ENCODE measurements around the gene ZNF860. TPM values are rescaled to one million over a fixed set of nuclear protein-coding genes. Genes with fewer than 3 reads are reported as not detected.

Gene ZNF860
- total and polyA plus RNA-seq, 2 donors (not counting 1 experiment from before 2014, with no cell fraction given), result 16.2 to 41.4 TPM

- ATAC-seq (ENCODE audit: low read depth) (no peak), DNase-seq (no peak)
- Histone ChIP-seq H3K4me2 (replicated peaks; ENCODE audit: low read depth, low read length, poor library complexity, severe bottlenecking) (no peak overlapping the region), H2AFZ (ENCODE audit: insufficient read depth, low read depth, low read length, poor library complexity, severe bottlenecking) (no peak overlapping the region), H4K20me1 (ENCODE audit: control insufficient read depth, insufficient read depth, low read length, poor library complexity, severe bottlenecking) (no peaks in the 10 kb centered on the region), H3K9me3 (ENCODE audit: control extremely low read depth in 1 of 3, control insufficient read depth in 2 of 3, insufficient read depth in 1 of 3, low read length in 2 of 3) (peaks cover 0 to 1% (median 0%) of the 10 kb centered on the region in 3 donors), H3K27me3 (replicated peaks in 1 of 4; ENCODE audit: control extremely low read depth in 1 of 4, control insufficient read depth in 3 of 4, insufficient read depth in 4 of 4, low read length in 3 of 4) (no peaks in the 10 kb centered on the region), H3K79me2 (ENCODE audit: control insufficient read depth, insufficient read depth, low read length) (peaks cover 91% of the 10 kb centered on the region), H3K27ac (ENCODE audit: low read length in 2 of 2) (peak overlapping the region in 1 of 2 donors; percentile 68), H3K4me1 (ENCODE audit: control insufficient read depth in 2 of 2, insufficient read depth in 2 of 2, low read length in 2 of 2) (peaks cover 64 to 67% of the 10 kb centered on the region in 2 donors), H3K4me3 (ENCODE audit: control extremely low read depth in 1 of 5, extremely low read depth in 1 of 5, insufficient read depth in 1 of 5, low read depth in 2 of 5, low read length in 4 of 5) (no peak overlapping the region), H3K9ac (ENCODE audit: low read length) (no peak overlapping the region), H3K36me3 (replicated peaks in 1 of 2; ENCODE audit: control extremely low read depth in 1 of 2, control insufficient read depth in 1 of 2, extremely low read depth in 1 of 2, insufficient read depth in 2 of 2, low read length in 1 of 2) (peaks cover 0 to 21% of the 10 kb centered on the region in 2 experiments)
- ChIA-PET POLR2A (interaction anchor here (0.6 to 1.2 kb wide), 4 partner anchors 9 to 49 kb away, joined by 3 to 7 read pairs (median 3); no protein-coding TSS in a partner anchor), CTCF (interaction anchor here (1.0 to 2.0 kb wide), 3 partner anchors 12 to 19 kb away, joined by 4 to 9 read pairs (median 5); no protein-coding TSS in a partner anchor)
- intact Hi-C loops (cut with micrococcal nuclease), result no loop called here
- no peaks in the 10 kb centered on the region for H3K27me3 Mint-ChIP-seq
- H3K27ac Mint-ChIP-seq, result peak overlapping the region; percentile 59
- no peak for TF ChIP-seq EZH2 (IDR thresholded peaks at IDR 0.05; ENCODE audit: borderline replicate concordance, insufficient read depth, low read depth, low read length, poor library complexity, severe bottlenecking)
- no peak for TF ChIP-seq CTCF (IDR thresholded peaks at IDR 0.05)
- H3K4me3 Mint-ChIP-seq, result no peak overlapping the region
- H3K9me3 Mint-ChIP-seq (ENCODE audit: insufficient read depth), result no peaks in the 10 kb centered on the region
- H3K4me1 Mint-ChIP-seq, result peaks cover 76% of the 10 kb centered on the region
- 100% methylated on average over 2 of the region's 4 CpGs for WGBS (ENCODE audit: insufficient coverage)
Measured at GRCh38 chr3:31966978-31967591, 14.5 kb upstream of the ZNF860 start.

GRCh38 chr3:31967592-31967991, 14.0 kb upstream of the ZNF860 start:
- ATAC-seq (ENCODE audit: low read depth), result no peak
- peak overlapping the region; percentile 71 for H3K27ac Mint-ChIP-seq
- no peaks in the 10 kb centered on the region for H3K9me3 Mint-ChIP-seq (ENCODE audit: insufficient read depth)
- H3K4me3 Mint-ChIP-seq, result no peak overlapping the region
- H3K27me3 Mint-ChIP-seq, result no peaks in the 10 kb centered on the region
- Histone ChIP-seq H3K9ac (ENCODE audit: low read length) (no peak overlapping the region), H3K9me3 (ENCODE audit: control extremely low read depth in 1 of 3, control insufficient read depth in 2 of 3, insufficient read depth in 1 of 3, low read length in 2 of 3) (no peaks in the 10 kb centered on the region), H3K4me3 (ENCODE audit: control extremely low read depth in 1 of 5, extremely low read depth in 1 of 5, insufficient read depth in 1 of 5, low read depth in 2 of 5, low read length in 4 of 5) (no peak overlapping the region), H4K20me1 (ENCODE audit: control insufficient read depth, insufficient read depth, low read length, poor library complexity, severe bottlenecking) (no peaks in the 10 kb centered on the region), H3K79me2 (ENCODE audit: control insufficient read depth, insufficient read depth, low read length) (peaks cover 91% of the 10 kb centered on the region), H2AFZ (ENCODE audit: insufficient read depth, low read depth, low read length, poor library complexity, severe bottlenecking) (no peak overlapping the region), H3K27me3 (replicated peaks in 1 of 4; ENCODE audit: control extremely low read depth in 1 of 4, control insufficient read depth in 3 of 4, insufficient read depth in 4 of 4, low read length in 3 of 4) (no peaks in the 10 kb centered on the region), H3K4me2 (replicated peaks; ENCODE audit: low read depth, low read length, poor library complexity, severe bottlenecking) (peak overlapping the region; percentile 0), H3K4me1 (ENCODE audit: control insufficient read depth in 2 of 2, insufficient read depth in 2 of 2, low read length in 2 of 2) (peaks cover 64 to 66% of the 10 kb centered on the region in 2 donors), H3K36me3 (replicated peaks in 1 of 2; ENCODE audit: control extremely low read depth in 1 of 2, control insufficient read depth in 1 of 2, extremely low read depth in 1 of 2, insufficient read depth in 2 of 2, low read length in 1 of 2) (peaks cover 0 to 21% of the 10 kb centered on the region in 2 experiments), H3K27ac (ENCODE audit: low read length in 2 of 2) (peak overlapping the region in 1 of 2 donors; percentile 68)
- POLR2A ChIA-PET, result interaction anchor here (0.7 to 1.1 kb wide), 2 partner anchors 14 to 20 kb away, joined by 3 to 7 read pairs; no protein-coding TSS in a partner anchor
- H3K4me1 Mint-ChIP-seq, result peaks cover 76% of the 10 kb centered on the region
- CTCF ChIA-PET, result interaction anchor here (1.0 to 2.0 kb wide), 3 partner anchors 12 to 19 kb away, joined by 4 to 9 read pairs (median 5); no protein-coding TSS in a partner anchor
- no peak for DNase-seq
- TF ChIP-seq CTCF (IDR thresholded peaks at IDR 0.05) (no peak), EZH2 (IDR thresholded peaks at IDR 0.05; ENCODE audit: borderline replicate concordance, insufficient read depth, low read depth, low read length, poor library complexity, severe bottlenecking) (no peak)
- intact Hi-C loops (cut with micrococcal nuclease), result no loop called here
- WGBS (ENCODE audit: insufficient coverage), result no CpG with 5 or more reads among the region's 2 CpGs
